ENCODE data around the gene ACCSL. TPM values are rescaled to one million over a fixed set of nuclear protein-coding genes. Genes with fewer than 3 reads are reported as not detected.

The ACCSL gene
- total RNA-seq, 1 donor from 2014 or later: not detected

- Histone ChIP-seq H3K27me3 (ENCODE audit: control insufficient read depth, insufficient read depth, low read length) (peaks cover 13% of the 10 kb centered on the region), H3K4me3 (ENCODE audit: low read depth, low read length) (no peak overlapping the region), H3K36me3 (ENCODE audit: control insufficient read depth, insufficient read depth, low read length) (no peaks in the 10 kb centered on the region)
- no peak for DNase-seq (ENCODE audit: low read depth)
- TF ChIP-seq CTCF (IDR thresholded peaks at IDR 0.05; ENCODE audit: insufficient read depth, low read length, poor library complexity, severe bottlenecking): no peak
Measured at GRCh38 chr11:44004452-44005062, 43.2 kb upstream of the ACCSL start.

DNA sequence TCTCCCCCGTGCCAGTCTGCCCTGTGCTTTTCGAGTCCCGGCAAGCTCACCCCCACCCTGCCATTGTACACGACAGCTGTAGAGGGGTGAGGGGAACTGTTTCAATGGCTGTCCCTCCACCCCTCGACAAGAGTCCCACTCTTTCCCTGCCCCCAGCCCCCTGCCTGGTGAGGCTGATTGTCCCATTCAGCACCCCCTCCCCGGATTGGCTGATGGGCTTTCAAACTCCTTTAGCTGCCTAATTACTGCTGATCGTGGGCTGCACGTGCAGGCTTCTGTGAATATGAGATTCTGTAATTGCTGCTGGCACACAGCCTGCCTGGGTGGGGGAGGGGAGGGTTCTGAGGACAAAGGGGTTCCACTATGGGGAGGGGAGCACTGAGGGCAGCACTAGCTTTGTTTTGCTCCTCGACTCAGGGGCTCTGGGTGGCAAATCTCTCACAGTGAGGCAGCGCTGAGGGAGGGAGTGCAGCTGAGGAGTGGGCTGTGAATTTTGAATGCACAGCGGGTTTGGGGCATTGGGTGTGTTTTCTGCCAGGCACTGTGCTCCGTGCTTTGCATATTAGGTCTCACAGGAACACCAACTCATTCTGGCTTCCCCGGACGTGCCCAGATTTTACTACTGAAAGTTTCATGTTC, 42.6 kb upstream of the ACCSL start:
- Histone ChIP-seq H3K27me3 (ENCODE audit: control insufficient read depth, insufficient read depth, low read length) (peaks cover 13% of the 10 kb centered on the region), H3K4me3 (ENCODE audit: low read depth, low read length) (no peak overlapping the region), H3K36me3 (ENCODE audit: control insufficient read depth, insufficient read depth, low read length) (no peaks in the 10 kb centered on the region)
- TF ChIP-seq CTCF (IDR thresholded peaks at IDR 0.05; ENCODE audit: insufficient read depth, low read length, poor library complexity, severe bottlenecking): no peak
- DNase-seq (ENCODE audit: low read depth): no peak

DNA sequence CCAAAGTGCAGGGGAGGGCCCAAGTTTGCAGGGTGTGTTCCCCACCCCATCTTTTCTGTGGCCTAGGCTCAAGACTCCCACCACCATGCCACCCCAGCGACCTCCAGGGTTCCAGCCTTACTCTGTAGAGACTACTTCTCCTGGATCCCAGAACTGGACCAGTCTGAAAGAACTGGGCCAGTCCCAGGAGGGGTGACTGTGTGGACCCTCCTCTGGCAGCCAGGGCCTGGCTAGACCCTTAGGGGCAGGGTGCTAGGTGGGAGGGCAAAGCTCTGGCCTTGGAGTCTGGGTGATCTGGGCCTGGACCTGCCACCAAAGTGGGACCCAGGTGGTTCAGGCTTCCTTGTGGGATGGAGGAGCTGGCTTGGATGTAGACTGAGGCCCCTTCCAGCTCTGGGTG, 41.8 kb upstream of the ACCSL start:
- no peak for DNase-seq (ENCODE audit: low read depth)
- H3K4me3 ChIP-seq (ENCODE audit: low read depth, low read length): no peak overlapping the region
- no peak for TF ChIP-seq CTCF (IDR thresholded peaks at IDR 0.05; ENCODE audit: insufficient read depth, low read length, poor library complexity, severe bottlenecking)
- H3K36me3 ChIP-seq (ENCODE audit: control insufficient read depth, insufficient read depth, low read length): no peaks in the 10 kb centered on the region
- H3K27me3 ChIP-seq (ENCODE audit: control insufficient read depth, insufficient read depth, low read length): peaks cover 13% of the 10 kb centered on the region

DNA sequence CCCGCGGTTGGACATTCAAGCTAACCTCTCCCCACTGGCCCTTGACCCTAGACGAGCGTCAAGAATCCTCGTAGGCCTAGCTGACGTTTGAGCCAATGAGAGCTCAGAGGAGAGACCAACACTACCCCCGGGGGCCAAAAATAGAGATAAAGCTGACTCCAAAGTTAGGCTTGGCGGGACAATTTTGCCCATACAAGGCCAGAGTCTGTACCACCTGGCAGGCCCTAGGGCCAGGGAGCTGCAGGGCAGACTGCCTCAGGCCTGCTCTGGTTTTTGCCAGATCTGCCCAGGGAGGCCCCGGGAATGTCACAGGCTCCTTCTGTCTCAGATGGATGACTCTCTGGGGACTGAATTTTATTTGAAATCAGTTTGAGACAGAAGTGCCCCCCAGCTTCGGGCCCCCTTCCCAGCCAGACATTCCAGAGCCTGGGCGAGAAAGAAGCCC, 40.8 kb upstream of the ACCSL start:
- no peak for TF ChIP-seq CTCF (IDR thresholded peaks at IDR 0.05; ENCODE audit: insufficient read depth, low read length, poor library complexity, severe bottlenecking)
- Histone ChIP-seq H3K4me3 (ENCODE audit: low read depth, low read length) (no peak overlapping the region), H3K27me3 (ENCODE audit: control insufficient read depth, insufficient read depth, low read length) (peaks cover 9% of the 10 kb centered on the region), H3K36me3 (ENCODE audit: control insufficient read depth, insufficient read depth, low read length) (no peaks in the 10 kb centered on the region)
- DNase-seq (ENCODE audit: low read depth): no peak

- Histone ChIP-seq H3K27me3 (ENCODE audit: control insufficient read depth, insufficient read depth, low read length) (peaks cover 7% of the 10 kb centered on the region), H3K4me3 (ENCODE audit: low read depth, low read length) (no peak overlapping the region), H3K36me3 (ENCODE audit: control insufficient read depth, insufficient read depth, low read length) (no peaks in the 10 kb centered on the region)
- DNase-seq (ENCODE audit: low read depth): no peak
- no peak for TF ChIP-seq CTCF (IDR thresholded peaks at IDR 0.05; ENCODE audit: insufficient read depth, low read length, poor library complexity, severe bottlenecking)
Measured at GRCh38 chr11:44007481-44008087, 40.2 kb upstream of the ACCSL start.

All from kidney epithelial cell (primary cell).